ENCODE results near the gene CMTM8.
A peak's percentile ranks its signal among the peaks of the same experiment; 100 is the strongest.

Gene CMTM8

GRCh38 chr3:32405711-32406323 lies 167.3 kb downstream of the CMTM8 start:
- no peak for DNase-seq (ENCODE audit: low read depth, low spot score)

DNA sequence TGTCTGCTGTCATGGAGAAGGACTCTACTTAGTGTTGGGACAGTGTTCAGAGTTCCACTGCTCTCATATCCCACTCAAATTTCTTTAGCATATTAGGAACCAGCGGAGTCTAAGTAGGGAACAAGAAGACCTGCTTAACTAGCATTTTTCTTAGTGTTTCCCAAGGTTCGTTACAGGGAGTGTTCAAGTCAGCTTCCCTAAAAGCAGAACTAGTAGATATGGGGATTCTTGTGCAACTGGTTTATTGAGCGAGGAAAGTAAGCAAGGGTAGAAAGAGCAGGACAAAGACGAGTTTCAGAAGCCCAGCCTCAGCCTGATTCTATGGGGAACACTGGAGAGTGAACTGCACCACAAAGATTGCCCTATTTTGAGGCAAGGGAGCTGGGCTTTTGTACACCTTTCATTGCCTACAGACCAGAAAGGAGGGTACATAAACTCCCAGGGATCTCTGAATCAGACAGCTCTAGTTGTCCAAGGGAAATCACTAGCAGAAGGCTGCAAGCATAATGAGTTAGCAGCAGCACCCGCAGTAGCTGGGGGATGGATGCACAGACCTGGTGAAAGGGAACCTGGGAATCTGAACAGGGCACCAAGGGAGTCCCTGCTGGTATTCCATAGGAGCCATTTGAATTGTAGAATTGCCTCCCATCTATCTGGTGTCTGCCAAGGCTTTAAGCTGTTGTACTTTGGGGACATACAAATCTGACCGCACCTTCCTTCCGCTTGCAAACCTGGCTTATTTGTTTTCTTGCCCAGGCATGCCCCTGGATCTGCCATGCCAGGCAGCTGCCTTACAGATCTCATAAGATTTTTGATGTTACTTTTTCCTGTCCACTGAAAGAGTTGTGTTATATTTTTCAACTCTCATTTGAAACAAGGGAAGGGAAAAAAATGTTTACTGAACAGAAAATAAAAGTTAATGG lies 168.3 kb downstream of the CMTM8 start:
- DNase-seq (ENCODE audit: low read depth, low spot score) = no peak

GRCh38 chr3:32410367-32411246 lies 172.1 kb downstream of the CMTM8 start:
- DNase-seq (ENCODE audit: low read depth, low spot score) = peak; percentile 86

DNA sequence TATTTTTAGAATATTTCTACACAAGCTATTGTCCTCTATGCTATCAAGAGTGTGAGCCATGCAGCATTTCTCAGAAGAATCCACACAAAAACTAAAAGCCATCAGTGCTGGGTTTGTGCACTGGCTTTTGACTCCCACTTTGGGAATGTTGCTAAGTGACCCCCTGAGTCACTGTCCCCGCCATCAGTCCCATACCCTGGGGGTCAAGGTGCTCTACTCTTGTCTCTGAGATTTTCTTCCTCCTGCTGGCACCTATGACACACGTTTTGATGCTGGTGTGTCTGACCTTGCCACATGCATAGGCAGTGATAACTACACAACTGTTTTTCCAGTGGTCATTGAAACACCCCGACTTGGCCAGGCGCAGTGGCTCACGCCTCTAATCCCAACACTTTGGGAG lies 173.0 kb downstream of the CMTM8 start:
- peak; percentile 57 for DNase-seq (ENCODE audit: low read depth, low spot score)

GRCh38 chr3:32412887-32413286 lies 174.4 kb downstream of the CMTM8 start:
- DNase-seq (ENCODE audit: low read depth, low spot score) = no peak

DNA sequence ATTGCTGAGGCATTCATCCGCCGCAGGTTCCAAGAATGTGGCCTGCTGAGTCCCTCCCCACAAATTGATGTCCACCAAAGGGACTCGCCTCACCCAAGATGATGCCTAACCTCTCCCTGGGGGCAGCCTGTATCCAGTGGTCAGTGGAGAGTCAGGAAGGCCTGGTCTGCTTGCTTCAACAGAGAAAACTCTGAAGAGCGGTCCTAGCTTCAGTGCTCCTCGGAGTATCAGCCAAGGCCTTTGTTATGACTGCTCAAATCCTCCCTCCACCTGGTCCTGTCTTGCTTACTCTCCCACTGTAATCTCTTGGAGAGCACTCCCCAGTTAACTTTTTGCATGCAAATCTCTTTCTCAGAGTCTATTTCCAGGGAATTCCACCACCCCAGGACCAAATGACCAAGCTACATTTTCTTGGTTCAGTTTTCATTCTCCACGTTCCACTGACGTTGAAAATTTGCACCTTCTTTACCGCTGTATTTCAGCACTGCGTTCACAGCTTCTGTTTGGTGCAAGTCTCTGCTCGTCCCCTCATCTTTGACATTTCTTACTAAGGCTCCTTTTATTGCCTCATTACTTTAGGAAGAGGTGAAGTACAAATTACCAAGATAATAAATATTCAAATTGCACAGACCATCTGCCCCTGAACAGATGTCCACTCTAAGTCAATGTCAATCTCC lies 175.5 kb downstream of the CMTM8 start:
- DNase-seq (ENCODE audit: low read depth, low spot score) = no peak

GRCh38 chr3:32414522-32415202 lies 176.2 kb downstream of the CMTM8 start:
- no peak for DNase-seq (ENCODE audit: low read depth, low spot score)

DNA sequence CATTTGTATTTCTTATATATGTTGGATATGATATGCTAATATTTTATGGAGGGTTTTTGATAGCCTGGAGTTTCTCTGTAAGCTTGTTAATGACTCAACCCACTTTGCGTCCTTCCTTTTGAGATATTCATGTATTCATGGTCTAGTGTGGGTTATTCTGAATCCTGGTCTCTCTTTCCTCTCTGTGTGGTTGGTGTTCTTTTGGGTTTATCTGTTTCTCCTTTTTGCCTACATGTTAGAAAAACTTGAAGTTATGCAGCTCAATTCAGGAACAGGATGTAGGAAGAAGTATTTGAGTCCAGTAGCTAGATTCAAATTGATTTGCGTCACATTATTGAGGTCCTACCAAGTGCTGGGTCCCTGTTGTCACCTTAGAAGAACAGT lies 181.3 kb downstream of the CMTM8 start:
- no peak for DNase-seq (ENCODE audit: low read depth, low spot score)
